ENCODE results near the gene WIPF1. TPM values are rescaled to one million over a fixed set of nuclear protein-coding genes. Genes with fewer than 3 reads are reported as not detected.

The WIPF1 gene
- total RNA-seq, 1 donor from 2014 or later = 20.6 TPM

GRCh38 chr2:174611854-174612253 is 14.2 kb upstream of the WIPF1 start:
- no peaks in the 10 kb centered on the region for H3K27me3 Mint-ChIP-seq (ENCODE audit: low read depth)
- H3K27ac Mint-ChIP-seq = no peak overlapping the region
- H3K4me3 Mint-ChIP-seq = no peak overlapping the region
- no peaks in the 10 kb centered on the region for H3K36me3 Mint-ChIP-seq
- peaks cover 7% of the 10 kb centered on the region for H3K4me1 Mint-ChIP-seq
- no peaks in the 10 kb centered on the region for H3K9me3 Mint-ChIP-seq
- DNase-seq (ENCODE audit: low spot score in 2 of 2, unreplicated experiment in 2 of 2) = no peak
- TF ChIP-seq CTCF (IDR thresholded peaks at IDR 0.05; ENCODE audit: unreplicated experiment) = no peak

GRCh38 chr2:174611006-174611405 is 13.4 kb upstream of the WIPF1 start:
- TF ChIP-seq CTCF (IDR thresholded peaks at IDR 0.05; ENCODE audit: unreplicated experiment) = no peak
- Mint-ChIP-seq H3K4me3 (no peak overlapping the region), H3K27ac (no peak overlapping the region), H3K4me1 (peaks cover 12% of the 10 kb centered on the region), H3K27me3 (ENCODE audit: low read depth) (no peaks in the 10 kb centered on the region), H3K36me3 (no peaks in the 10 kb centered on the region), H3K9me3 (no peaks in the 10 kb centered on the region)
- no peak for DNase-seq (ENCODE audit: low spot score in 2 of 2, unreplicated experiment in 2 of 2)

- Mint-ChIP-seq H3K27ac (no peak overlapping the region), H3K4me1 (peaks cover 15% of the 10 kb centered on the region), H3K9me3 (no peaks in the 10 kb centered on the region)
Observed at GRCh38 chr2:174610243-174610995, 12.8 kb upstream of the WIPF1 start.

GRCh38 chr2:174609261-174609660 is 11.7 kb upstream of the WIPF1 start:
- no peak overlapping the region for H3K4me3 Mint-ChIP-seq
- H3K36me3 Mint-ChIP-seq = no peaks in the 10 kb centered on the region
- peaks cover 15% of the 10 kb centered on the region for H3K4me1 Mint-ChIP-seq
- H3K27me3 Mint-ChIP-seq (ENCODE audit: low read depth) = no peaks in the 10 kb centered on the region
- no peaks in the 10 kb centered on the region for H3K9me3 Mint-ChIP-seq
- no peak overlapping the region for H3K27ac Mint-ChIP-seq
- no peak for TF ChIP-seq CTCF (IDR thresholded peaks at IDR 0.05; ENCODE audit: unreplicated experiment)
- no peak for DNase-seq (ENCODE audit: low spot score in 2 of 2, unreplicated experiment in 2 of 2)

More at GRCh38 chr2:174610243-174610995, 12.8 kb upstream of the WIPF1 start:
- Mint-ChIP-seq H3K4me3 (no peak overlapping the region), H3K36me3 (no peaks in the 10 kb centered on the region), H3K27me3 (ENCODE audit: low read depth) (no peaks in the 10 kb centered on the region)
- no peak for TF ChIP-seq CTCF (IDR thresholded peaks at IDR 0.05; ENCODE audit: unreplicated experiment)
- DNase-seq (ENCODE audit: low spot score in 2 of 2, unreplicated experiment in 2 of 2) = no peak

GRCh38 chr2:174608866-174609214 is 11.2 kb upstream of the WIPF1 start:
- H3K4me3 Mint-ChIP-seq = no peak overlapping the region
- no peak for DNase-seq (ENCODE audit: low spot score in 2 of 2, unreplicated experiment in 2 of 2)
- no peaks in the 10 kb centered on the region for H3K27me3 Mint-ChIP-seq (ENCODE audit: low read depth)
- peaks cover 15% of the 10 kb centered on the region for H3K4me1 Mint-ChIP-seq
- no peaks in the 10 kb centered on the region for H3K9me3 Mint-ChIP-seq
- H3K27ac Mint-ChIP-seq = no peak overlapping the region
- no peak for TF ChIP-seq CTCF (IDR thresholded peaks at IDR 0.05; ENCODE audit: unreplicated experiment)
- no peaks in the 10 kb centered on the region for H3K36me3 Mint-ChIP-seq

Data from mesothelial cell of epicardium (in vitro differentiated cells).